ENCODE results near the gene ARAF. TPM values are rescaled to one million over a fixed set of nuclear protein-coding genes. Genes with fewer than 3 reads are reported as not detected.

ARAF gene
- polyA plus RNA-seq, 2 of the 4 experiments (the other 2 are of a cell fraction) = 37.9 to 49.0 TPM

DNA sequence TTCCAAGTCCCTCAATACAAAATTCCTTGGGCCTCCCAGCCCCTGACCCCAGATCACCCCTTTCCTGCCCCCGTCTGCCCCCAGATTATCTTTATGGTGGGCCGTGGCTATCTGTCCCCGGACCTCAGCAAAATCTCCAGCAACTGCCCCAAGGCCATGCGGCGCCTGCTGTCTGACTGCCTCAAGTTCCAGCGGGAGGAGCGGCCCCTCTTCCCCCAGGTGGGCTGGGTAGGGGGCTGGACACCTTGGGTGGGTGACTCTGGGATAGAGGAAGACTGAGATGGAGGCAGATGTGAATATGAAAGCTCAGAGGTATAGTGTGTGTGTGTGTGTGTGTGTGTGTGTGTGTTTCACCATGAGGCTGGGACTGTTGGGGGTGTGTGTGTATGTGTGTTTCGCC lies 9.8 kb downstream of the ARAF start:
- POLR2A ChIA-PET = no interaction called here
- TF ChIP-seq ZSCAN20 (CRISPR knock-in tag; IDR thresholded peaks at IDR 0.05) = no peak
- TF ChIP-seq NPAS2 (CRISPR knock-in tag; IDR thresholded peaks at IDR 0.05; ENCODE audit: borderline replicate concordance) = no peak
- TF ChIP-seq TP53 (CRISPR knock-in tag; IDR thresholded peaks at IDR 0.05) = no peak
- no peak for TF ChIP-seq RCOR1 (IDR thresholded peaks at IDR 0.05; ENCODE audit: low read depth, low read length)
- TF ChIP-seq KDM1A (IDR thresholded peaks at IDR 0.05; ENCODE audit: low read depth) = no peak
- TF ChIP-seq FOSB (CRISPR knock-in tag; IDR thresholded peaks at IDR 0.05) = no peak
- TF ChIP-seq, protein P1, sequence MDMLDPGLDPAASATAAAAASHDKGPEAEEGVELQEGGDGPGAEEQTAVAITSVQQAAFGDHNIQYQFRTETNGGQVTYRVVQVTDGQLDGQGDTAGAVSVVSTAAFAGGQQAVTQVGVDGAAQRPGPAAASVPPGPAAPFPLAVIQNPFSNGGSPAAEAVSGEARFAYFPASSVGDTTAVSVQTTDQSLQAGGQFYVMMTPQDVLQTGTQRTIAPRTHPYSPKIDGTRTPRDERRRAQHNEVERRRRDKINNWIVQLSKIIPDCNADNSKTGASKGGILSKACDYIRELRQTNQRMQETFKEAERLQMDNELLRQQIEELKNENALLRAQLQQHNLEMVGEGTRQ (IDR thresholded peaks at IDR 0.05) = no peak
- TF ChIP-seq, protein P2, sequence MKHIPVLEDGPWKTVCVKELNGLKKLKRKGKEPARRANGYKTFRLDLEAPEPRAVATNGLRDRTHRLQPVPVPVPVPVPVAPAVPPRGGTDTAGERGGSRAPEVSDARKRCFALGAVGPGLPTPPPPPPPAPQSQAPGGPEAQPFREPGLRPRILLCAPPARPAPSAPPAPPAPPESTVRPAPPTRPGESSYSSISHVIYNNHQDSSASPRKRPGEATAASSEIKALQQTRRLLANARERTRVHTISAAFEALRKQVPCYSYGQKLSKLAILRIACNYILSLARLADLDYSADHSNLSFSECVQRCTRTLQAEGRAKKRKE (CRISPR knock-in tag; IDR thresholded peaks at IDR 0.05; ENCODE audit: low read depth) = no peak
- TF ChIP-seq POLR2AphosphoS2 (conservative IDR thresholded peaks at IDR 0.05; ENCODE audit: low read length) = no peak
- no peak for TF ChIP-seq NR3C1 (IDR thresholded peaks at IDR 0.05)
- no peak for TF ChIP-seq FOXS1 (CRISPR knock-in tag; IDR thresholded peaks at IDR 0.05)
- no peak for TF ChIP-seq POLR2A (IDR thresholded peaks at IDR 0.05; ENCODE audit: low read length)
- no peak for TF ChIP-seq MYC (IDR thresholded peaks at IDR 0.05; ENCODE audit: borderline replicate concordance, low read length)
- TF ChIP-seq RFX5 (IDR thresholded peaks at IDR 0.05) = no peak
- no peak for TF ChIP-seq EHF (CRISPR knock-in tag; IDR thresholded peaks at IDR 0.05)
- ATAC-seq (no peak), DNase-seq (ENCODE audit: low read depth in 1 of 2, low spot score in 1 of 2) (no peak), FAIRE-seq (no peak)
- no CpG with 5 or more reads among the region's 8 CpGs for WGBS (ENCODE audit: missing lambda C conversion rate)
- Histone ChIP-seq H3K4me1 (0 out of 3 replicates have a peak, but pooled peaks cover 6% of the 10 kb centered on the region), H3K27ac (no peak overlapping the region), H3K9me3 (no peaks in the 10 kb centered on the region), H3K4me3 (no peak overlapping the region), H3K4me2 (no peak overlapping the region)
- CTCF ChIA-PET = interaction anchor here (0.5 to 0.7 kb wide), 2 partner anchors 9 to 37 kb away, joined by 3 read pairs; no protein-coding TSS in a partner anchor

DNA sequence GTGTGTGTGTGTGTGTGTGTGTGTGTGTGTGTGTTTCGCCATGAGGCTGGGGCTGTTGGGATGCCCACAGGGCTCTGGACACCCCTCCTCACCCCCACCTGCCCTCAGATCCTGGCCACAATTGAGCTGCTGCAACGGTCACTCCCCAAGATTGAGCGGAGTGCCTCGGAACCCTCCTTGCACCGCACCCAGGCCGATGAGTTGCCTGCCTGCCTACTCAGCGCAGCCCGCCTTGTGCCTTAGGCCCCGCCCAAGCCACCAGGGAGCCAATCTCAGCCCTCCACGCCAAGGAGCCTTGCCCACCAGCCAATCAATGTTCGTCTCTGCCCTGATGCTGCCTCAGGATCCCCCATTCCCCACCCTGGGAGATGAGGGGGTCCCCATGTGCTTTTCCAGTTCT lies 10.2 kb downstream of the ARAF start:
- 93% methylated on average over 9 of the region's 11 CpGs for WGBS (ENCODE audit: missing lambda C conversion rate)
- FAIRE-seq = no peak
- Histone ChIP-seq H3K27ac (no peak overlapping the region), H3K4me2 (no peak overlapping the region), H3K4me3 (no peak overlapping the region), H3K9me3 (no peaks in the 10 kb centered on the region), H3K4me1 (0 out of 3 replicates have a peak, but pooled peaks cover 6% of the 10 kb centered on the region)
- CTCF ChIA-PET = interaction anchor here (0.5 to 1.0 kb wide), 3 partner anchors 8 to 73 kb away, joined by 3 read pairs; no protein-coding TSS in a partner anchor
- POLR2A ChIA-PET = no interaction called here
- TF ChIP-seq SMC3 (IDR thresholded peaks at IDR 0.05) (no peak), POLR2A (IDR thresholded peaks at IDR 0.05; ENCODE audit: low read length) (no peak), HEYL (CRISPR knock-in tag; IDR thresholded peaks at IDR 0.05) (no peak), MAZ (IDR thresholded peaks at IDR 0.05; ENCODE audit: borderline replicate concordance, low read depth, low read length) (no peak), CBX8 (IDR thresholded peaks at IDR 0.05) (no peak), TP53 (CRISPR knock-in tag; IDR thresholded peaks at IDR 0.05) (no peak), HOXA7 (CRISPR knock-in tag; IDR thresholded peaks at IDR 0.05) (no peak), SREBF2 (IDR thresholded peaks at IDR 0.05) (no peak), HOXB5 (CRISPR knock-in tag; IDR thresholded peaks at IDR 0.05) (no peak), ZNF302 (CRISPR knock-in tag; IDR thresholded peaks at IDR 0.05) (no peak), GATA3 (IDR thresholded peaks at IDR 0.05; ENCODE audit: borderline replicate concordance) (no peak), RAD21 (conservative IDR thresholded peaks at IDR 0.05 in 1 of 2, IDR thresholded peaks at IDR 0.05 in 1 of 2) (no peak)
- TF ChIP-seq, protein P3, sequence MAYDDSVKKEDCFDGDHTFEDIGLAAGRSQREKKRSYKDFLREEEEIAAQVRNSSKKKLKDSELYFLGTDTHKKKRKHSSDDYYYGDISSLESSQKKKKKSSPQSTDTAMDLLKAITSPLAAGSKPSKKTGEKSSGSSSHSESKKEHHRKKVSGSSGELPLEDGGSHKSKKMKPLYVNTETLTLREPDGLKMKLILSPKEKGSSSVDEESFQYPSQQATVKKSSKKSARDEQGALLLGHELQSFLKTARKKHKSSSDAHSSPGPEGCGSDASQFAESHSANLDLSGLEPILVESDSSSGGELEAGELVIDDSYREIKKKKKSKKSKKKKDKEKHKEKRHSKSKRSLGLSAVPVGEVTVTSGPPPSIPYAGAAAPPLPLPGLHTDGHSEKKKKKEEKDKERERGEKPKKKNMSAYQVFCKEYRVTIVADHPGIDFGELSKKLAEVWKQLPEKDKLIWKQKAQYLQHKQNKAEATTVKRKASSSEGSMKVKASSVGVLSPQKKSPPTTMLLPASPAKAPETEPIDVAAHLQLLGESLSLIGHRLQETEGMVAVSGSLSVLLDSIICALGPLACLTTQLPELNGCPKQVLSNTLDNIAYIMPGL (CRISPR knock-in tag; IDR thresholded peaks at IDR 0.05; ENCODE audit: borderline replicate concordance) = no peak
- TF ChIP-seq, protein P4, sequence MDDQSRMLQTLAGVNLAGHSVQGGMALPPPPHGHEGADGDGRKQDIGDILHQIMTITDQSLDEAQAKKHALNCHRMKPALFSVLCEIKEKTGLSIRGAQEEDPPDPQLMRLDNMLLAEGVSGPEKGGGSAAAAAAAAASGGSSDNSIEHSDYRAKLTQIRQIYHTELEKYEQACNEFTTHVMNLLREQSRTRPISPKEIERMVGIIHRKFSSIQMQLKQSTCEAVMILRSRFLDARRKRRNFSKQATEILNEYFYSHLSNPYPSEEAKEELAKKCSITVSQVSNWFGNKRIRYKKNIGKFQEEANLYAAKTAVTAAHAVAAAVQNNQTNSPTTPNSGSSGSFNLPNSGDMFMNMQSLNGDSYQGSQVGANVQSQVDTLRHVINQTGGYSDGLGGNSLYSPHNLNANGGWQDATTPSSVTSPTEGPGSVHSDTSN (IDR thresholded peaks at IDR 0.05) = no peak
- TF ChIP-seq, protein P5, sequence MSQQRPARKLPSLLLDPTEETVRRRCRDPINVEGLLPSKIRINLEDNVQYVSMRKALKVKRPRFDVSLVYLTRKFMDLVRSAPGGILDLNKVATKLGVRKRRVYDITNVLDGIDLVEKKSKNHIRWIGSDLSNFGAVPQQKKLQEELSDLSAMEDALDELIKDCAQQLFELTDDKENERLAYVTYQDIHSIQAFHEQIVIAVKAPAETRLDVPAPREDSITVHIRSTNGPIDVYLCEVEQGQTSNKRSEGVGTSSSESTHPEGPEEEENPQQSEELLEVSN (IDR thresholded peaks at IDR 0.05; ENCODE audit: borderline replicate concordance, low read depth) = no peak
- TF ChIP-seq, protein P6, sequence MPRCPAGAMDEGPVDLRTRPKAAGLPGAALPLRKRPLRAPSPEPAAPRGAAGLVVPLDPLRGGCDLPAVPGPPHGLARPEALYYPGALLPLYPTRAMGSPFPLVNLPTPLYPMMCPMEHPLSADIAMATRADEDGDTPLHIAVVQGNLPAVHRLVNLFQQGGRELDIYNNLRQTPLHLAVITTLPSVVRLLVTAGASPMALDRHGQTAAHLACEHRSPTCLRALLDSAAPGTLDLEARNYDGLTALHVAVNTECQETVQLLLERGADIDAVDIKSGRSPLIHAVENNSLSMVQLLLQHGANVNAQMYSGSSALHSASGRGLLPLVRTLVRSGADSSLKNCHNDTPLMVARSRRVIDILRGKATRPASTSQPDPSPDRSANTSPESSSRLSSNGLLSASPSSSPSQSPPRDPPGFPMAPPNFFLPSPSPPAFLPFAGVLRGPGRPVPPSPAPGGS (IDR thresholded peaks at IDR 0.05) = no peak
- TF ChIP-seq, protein P7, sequence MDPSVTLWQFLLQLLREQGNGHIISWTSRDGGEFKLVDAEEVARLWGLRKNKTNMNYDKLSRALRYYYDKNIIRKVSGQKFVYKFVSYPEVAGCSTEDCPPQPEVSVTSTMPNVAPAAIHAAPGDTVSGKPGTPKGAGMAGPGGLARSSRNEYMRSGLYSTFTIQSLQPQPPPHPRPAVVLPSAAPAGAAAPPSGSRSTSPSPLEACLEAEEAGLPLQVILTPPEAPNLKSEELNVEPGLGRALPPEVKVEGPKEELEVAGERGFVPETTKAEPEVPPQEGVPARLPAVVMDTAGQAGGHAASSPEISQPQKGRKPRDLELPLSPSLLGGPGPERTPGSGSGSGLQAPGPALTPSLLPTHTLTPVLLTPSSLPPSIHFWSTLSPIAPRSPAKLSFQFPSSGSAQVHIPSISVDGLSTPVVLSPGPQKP (IDR thresholded peaks at IDR 0.05; ENCODE audit: low read depth, low read length) = no peak
- ATAC-seq = no peak
- DNase-seq (ENCODE audit: low read depth in 1 of 2, low spot score in 1 of 2) = no peak

Measured in A549 (cell line).